ACHN (cell line): Measurements from ENCODE around the gene TEAD1.
"Not testable (repeated sequence)": the region's sequence is repeated elsewhere in the genome, so short reads cannot be mapped to it uniquely, and the experiment has no call there.

ENCODE experiments used
- DNase-seq: peaks from one replicate; pipeline ENCODE4 v3.0.0-alpha.2; 2015
- in situ Hi-C: cut with HindIII; loops from 2 replicates; pipeline ENCODE4 v1.10.0; 2017; ENCODE audit warnings: low sequenced_read_pairs, low pct_ligation_motif_present, low pct_unique_long_range_greater_than_20kb

Gene TEAD1

GRCh38 chr11:12749442-12749841, 75.2 kb downstream of the TEAD1 start:
- DNase-seq: no peak
- in situ Hi-C loops: no loop called here

GRCh38 chr11:12750181-12750580, 76.0 kb downstream of the TEAD1 start:
- in situ Hi-C loops: no loop called here
- no peak for DNase-seq

GRCh38 chr11:12752868-12753524, 78.8 kb downstream of the TEAD1 start:
- no peak for DNase-seq
- in situ Hi-C loops: no loop called here

- in situ Hi-C loops: no loop called here
- no peak for DNase-seq
Measured at GRCh38 chr11:12754021-12754420, 79.8 kb downstream of the TEAD1 start.

GRCh38 chr11:12754582-12755234, 80.5 kb downstream of the TEAD1 start:
- DNase-seq: no peak
- in situ Hi-C loops: no loop called here

- DNase-seq: no peak
- in situ Hi-C loops: no loop called here
Measured at GRCh38 chr11:12755510-12756453, 81.6 kb downstream of the TEAD1 start.

- in situ Hi-C loops: no loop called here
- no peak for DNase-seq
Measured at GRCh38 chr11:12756454-12756806, 82.2 kb downstream of the TEAD1 start.

GRCh38 chr11:12756867-12757266, 82.6 kb downstream of the TEAD1 start:
- DNase-seq: no peak
- in situ Hi-C loops: no loop called here

GRCh38 chr11:12757416-12757815, 83.2 kb downstream of the TEAD1 start:
- DNase-seq: no peak
- in situ Hi-C loops: no loop called here

- DNase-seq, in situ Hi-C loops: not testable (repeated sequence)
Measured at GRCh38 chr11:12758117-12758516, 83.9 kb downstream of the TEAD1 start.

GRCh38 chr11:12761029-12761428, 86.8 kb downstream of the TEAD1 start:
- in situ Hi-C loops: no loop called here
- DNase-seq: peak; percentile 10

- in situ Hi-C loops: no loop called here
- DNase-seq: no peak
Measured at GRCh38 chr11:12762278-12762677, 88.1 kb downstream of the TEAD1 start.

GRCh38 chr11:12762696-12763324, 88.6 kb downstream of the TEAD1 start:
- no peak for DNase-seq
- in situ Hi-C loops: no loop called here

- no peak for DNase-seq
- in situ Hi-C loops: no loop called here
Measured at GRCh38 chr11:12764187-12764914, 90.1 kb downstream of the TEAD1 start.

- no peak for DNase-seq
- in situ Hi-C loops: no loop called here
Measured at GRCh38 chr11:12765428-12765827, 91.2 kb downstream of the TEAD1 start.

GRCh38 chr11:12767027-12767426, 92.8 kb downstream of the TEAD1 start:
- DNase-seq: no peak
- in situ Hi-C loops: no loop called here

- in situ Hi-C loops: no loop called here
- no peak for DNase-seq
Measured at GRCh38 chr11:12767577-12767976, 93.4 kb downstream of the TEAD1 start.
